ENCODE measurements around the gene HIRA. TPM values are rescaled to one million over a fixed set of nuclear protein-coding genes. Genes with fewer than 3 reads are reported as not detected.
A peak's percentile ranks its signal among the peaks of the same experiment; 100 is the strongest.

HIRA gene
- total and polyA plus RNA-seq, 8 donors: 6.4 to 47.2 (median 12.6) TPM

DNA sequence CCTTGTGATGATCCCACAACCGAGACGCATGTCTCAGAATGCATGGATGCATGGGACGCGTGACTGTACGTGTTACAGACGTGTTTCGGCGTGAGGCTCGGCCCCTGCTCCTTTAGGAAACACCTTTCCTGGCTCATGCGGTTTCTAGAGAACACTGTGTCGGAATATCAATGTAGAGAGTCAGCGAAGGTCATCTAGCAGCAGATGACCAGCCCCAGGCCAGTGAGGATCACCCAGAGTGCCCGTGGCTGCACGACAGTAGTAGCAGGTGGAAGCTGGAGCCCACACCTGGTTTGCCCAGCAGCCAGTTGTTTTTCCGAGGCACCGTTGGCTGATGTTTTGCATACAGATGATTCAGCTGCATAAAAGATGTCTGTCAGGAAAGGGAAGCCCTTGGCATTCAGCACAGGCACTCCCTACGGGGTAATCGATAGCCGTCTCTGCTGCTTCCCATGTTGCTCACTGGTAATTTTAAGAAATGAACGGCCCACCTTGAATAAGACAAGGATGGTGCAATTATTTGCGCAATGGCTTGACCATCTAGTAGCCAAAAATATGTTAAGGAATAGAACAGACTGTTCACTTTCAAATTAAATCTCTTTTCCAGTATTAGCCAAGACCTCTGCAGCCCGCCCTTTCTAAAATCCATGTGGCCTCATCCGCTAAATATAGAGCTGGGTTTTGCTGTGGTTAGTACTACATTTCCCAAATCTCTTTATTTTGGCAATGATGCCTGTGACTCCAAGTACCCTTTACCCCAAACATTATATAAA, 138.9 kb downstream of the HIRA start:
- intact Hi-C loops (cut with DNase I; ENCODE audit: low total_unique reads): no loop called here
- DNase-seq: no peak

DNA sequence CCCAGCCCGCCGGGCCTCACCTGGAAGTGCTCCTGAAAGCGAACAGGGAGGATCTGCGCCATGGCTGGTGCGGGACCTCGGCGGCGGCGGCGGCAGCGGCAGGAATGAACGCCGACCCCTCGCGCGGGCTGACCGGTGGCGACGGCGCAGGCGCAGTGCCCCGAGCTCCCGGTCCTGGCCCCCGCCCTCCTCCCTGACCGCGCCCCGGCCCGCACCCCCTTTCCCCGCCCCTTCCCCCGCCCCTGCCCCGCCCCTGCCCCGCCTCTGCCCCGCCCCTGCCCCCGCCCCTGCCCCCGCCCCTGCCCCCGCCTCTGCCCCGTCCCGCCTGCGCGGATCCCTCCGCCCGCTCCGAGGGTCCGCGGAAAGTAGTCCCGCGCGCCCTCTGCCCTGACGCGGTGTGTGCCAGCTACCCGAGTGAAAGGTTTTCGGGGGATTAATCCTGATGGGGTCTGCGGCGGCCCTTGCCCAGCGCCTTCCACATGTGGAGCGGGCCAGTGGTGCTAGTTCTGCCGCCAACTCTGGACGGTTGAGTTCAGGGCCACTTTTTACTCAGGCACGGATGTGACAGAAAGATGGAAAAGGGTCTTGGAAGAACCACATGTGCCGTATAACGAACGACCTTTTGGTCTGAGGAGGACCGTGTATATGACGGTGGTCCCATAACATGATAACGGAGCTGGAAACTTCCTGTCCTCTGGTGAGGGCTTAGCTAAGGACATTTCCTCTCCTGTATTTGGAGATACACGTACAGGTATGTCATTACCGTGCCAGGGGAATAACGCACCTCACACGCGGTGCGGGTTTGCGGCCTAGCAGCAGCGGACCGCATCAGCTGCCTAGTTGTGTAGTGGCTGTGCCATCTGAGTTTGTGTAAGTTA, 139.7 kb downstream of the HIRA start, which contains the start of gene CLTCL1:
Gene CLTCL1, minus strand, starts transcription at position 140 of the 878 bp plus-strand sequence. Its CDS starts 78 bp downstream, at position 62.
- H3K9me3 ChIP-seq: no peaks in the 10 kb centered on the region
- no peaks in the 10 kb centered on the region for H3K27me3 ChIP-seq
- peaks cover 11 to 37% (median 26%) of the 10 kb centered on the region in 4 donors for H3K4me1 ChIP-seq
- no peaks in the 10 kb centered on the region for H3K36me3 ChIP-seq
- peak within 1 kb of the TSS; percentile 79 to 96 (median 84) for H3K4me3 ChIP-seq
- TF ChIP-seq POLR2AphosphoS5 (IDR thresholded peaks at IDR 0.05): no peak
- TF ChIP-seq, protein P1, sequence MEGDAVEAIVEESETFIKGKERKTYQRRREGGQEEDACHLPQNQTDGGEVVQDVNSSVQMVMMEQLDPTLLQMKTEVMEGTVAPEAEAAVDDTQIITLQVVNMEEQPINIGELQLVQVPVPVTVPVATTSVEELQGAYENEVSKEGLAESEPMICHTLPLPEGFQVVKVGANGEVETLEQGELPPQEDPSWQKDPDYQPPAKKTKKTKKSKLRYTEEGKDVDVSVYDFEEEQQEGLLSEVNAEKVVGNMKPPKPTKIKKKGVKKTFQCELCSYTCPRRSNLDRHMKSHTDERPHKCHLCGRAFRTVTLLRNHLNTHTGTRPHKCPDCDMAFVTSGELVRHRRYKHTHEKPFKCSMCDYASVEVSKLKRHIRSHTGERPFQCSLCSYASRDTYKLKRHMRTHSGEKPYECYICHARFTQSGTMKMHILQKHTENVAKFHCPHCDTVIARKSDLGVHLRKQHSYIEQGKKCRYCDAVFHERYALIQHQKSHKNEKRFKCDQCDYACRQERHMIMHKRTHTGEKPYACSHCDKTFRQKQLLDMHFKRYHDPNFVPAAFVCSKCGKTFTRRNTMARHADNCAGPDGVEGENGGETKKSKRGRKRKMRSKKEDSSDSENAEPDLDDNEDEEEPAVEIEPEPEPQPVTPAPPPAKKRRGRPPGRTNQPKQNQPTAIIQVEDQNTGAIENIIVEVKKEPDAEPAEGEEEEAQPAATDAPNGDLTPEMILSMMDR (IDR thresholded peaks at IDR 0.05): no peak
- no peak for TF ChIP-seq POLR2A (IDR thresholded peaks at IDR 0.05)
- TF ChIP-seq EP300 (IDR thresholded peaks at IDR 0.05): no peak
- intact Hi-C loops (cut with DNase I; ENCODE audit: low total_unique reads): no loop called here
- H3K27ac ChIP-seq: peak within 1 kb of the TSS; percentile 76 to 89 (median 77)
- 1 to 4% (median 3%) methylated on average over 23 to 66 of the region's 74 CpGs for WGBS, 5 donors
- DNase-seq: peak; percentile 84 to 93

More for the DNA sequence above, 138.9 kb downstream of the HIRA start:
- peak overlapping the region in 4 of 5 donors; percentile 76 to 89 (median 77) for H3K27ac ChIP-seq
- TF ChIP-seq, protein P1 (IDR thresholded peaks at IDR 0.05): no peak
- peak in 2 of 3 donors; percentile 16 to 32 for TF ChIP-seq POLR2AphosphoS5 (IDR thresholded peaks at IDR 0.05)
- TF ChIP-seq EP300 (IDR thresholded peaks at IDR 0.05): no peak
- no peak for TF ChIP-seq POLR2A (IDR thresholded peaks at IDR 0.05)
- H3K4me3 ChIP-seq: peak overlapping the region; percentile 79 to 96 (median 84)
- WGBS, 5 donors: 57 to 73% (median 64%) methylated on average over 23 of the region's 23 CpGs
- H3K36me3 ChIP-seq: no peaks in the 10 kb centered on the region
- no peaks in the 10 kb centered on the region for H3K9me3 ChIP-seq
- H3K4me1 ChIP-seq: peaks cover 11 to 31% (median 25%) of the 10 kb centered on the region in 4 donors
- no peaks in the 10 kb centered on the region for H3K27me3 ChIP-seq

DNA sequence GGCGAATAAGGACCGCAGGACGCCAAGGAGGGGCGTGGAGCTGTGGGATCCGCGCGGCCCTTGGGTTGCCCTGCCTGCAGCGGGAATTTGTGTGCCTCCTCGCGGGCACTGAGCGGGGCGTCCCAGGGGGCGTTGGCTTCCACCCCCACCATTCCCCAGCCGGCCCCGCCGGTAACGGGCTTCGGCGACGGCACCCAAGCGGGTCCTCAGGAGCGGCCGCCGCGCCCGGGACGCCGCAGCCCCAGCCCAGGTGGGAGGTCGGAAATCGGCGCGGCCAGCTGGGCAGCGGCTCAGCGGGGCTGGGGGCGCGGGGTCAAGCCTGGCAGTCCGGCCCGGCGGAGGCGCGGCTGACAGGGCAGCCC, 140.3 kb downstream of the HIRA start:
- H3K27me3 ChIP-seq: no peaks in the 10 kb centered on the region
- DNase-seq: peak; percentile 31 to 63
- H3K4me3 ChIP-seq: peak overlapping the region; percentile 79 to 96 (median 84)
- intact Hi-C loops (cut with DNase I; ENCODE audit: low total_unique reads): no loop called here
- H3K27ac ChIP-seq: peak overlapping the region; percentile 62 to 89 (median 77)
- TF ChIP-seq POLR2AphosphoS5 (IDR thresholded peaks at IDR 0.05): no peak
- TF ChIP-seq EP300 (IDR thresholded peaks at IDR 0.05): no peak
- TF ChIP-seq, protein P1 (IDR thresholded peaks at IDR 0.05): no peak
- no peak for TF ChIP-seq POLR2A (IDR thresholded peaks at IDR 0.05)
- peaks cover 11 to 37% (median 26%) of the 10 kb centered on the region in 4 donors for H3K4me1 ChIP-seq
- WGBS, 5 donors: 0 to 1% (median 0%) methylated on average over 8 to 41 of the region's 41 CpGs
- H3K36me3 ChIP-seq: no peaks in the 10 kb centered on the region
- no peaks in the 10 kb centered on the region for H3K9me3 ChIP-seq

Data from stomach (tissue), 9 donors.